SW480 (cell line): ENCODE measurements around the gene SRM.
"Not testable (repeated sequence)": the region's sequence is repeated elsewhere in the genome, so short reads cannot be mapped to it uniquely, and the experiment has no call there.

Experiments
- DNase-seq: peaks from one replicate; pipeline ENCODE4 v3.0.0-alpha.2; 2016; ENCODE audit warnings: low spot score

SRM gene

DNA sequence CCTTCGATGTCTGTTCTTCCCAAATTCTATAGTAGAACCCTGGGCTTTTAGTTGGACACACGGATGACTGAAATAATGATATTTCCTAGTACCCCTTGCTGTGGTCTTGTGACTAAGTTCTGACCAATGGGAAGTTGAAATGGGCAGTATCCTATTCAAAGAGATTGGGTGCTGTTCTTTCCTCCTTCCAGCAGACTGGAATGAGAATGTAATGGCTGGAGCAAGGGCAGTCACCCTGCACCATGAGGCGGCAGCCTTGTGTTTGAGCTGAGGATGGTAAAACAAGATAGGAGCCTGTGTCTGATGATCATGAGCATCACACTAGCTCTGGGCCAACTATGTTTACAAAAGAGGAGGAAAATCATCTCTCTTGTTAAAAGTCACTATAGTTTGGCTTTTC lies 5.1 kb upstream of the SRM start:
- no peak for DNase-seq

DNA sequence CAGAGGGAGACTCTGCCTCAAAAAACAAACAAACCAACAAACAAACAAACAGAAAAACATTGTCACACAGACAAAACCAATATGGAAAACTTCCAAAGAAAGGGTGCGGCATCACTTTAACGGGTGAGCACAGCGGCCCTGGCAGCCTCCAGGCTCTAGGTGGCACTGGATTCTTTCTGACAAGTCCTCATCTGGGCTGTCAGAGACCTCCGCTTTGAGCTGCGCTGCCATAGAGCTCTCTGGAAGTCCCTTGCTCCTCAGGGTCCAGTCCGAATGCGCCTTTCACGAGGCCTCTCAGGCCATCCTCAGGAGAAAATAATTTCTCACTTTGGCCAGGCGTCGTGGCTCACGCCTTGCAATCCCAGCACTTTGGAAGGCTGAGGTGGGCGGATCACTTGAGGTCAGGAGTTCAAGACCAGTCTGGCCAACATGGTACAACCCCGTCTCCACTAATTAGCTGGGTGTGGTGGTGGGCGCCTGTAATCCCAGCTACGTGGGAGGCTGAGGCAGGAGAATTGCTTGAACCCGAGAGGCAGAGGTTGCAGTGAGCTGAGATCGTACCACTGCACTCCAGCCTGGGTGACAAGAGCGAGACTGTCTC lies 4.2 kb upstream of the SRM start:
- peak; percentile 38 for DNase-seq

DNA sequence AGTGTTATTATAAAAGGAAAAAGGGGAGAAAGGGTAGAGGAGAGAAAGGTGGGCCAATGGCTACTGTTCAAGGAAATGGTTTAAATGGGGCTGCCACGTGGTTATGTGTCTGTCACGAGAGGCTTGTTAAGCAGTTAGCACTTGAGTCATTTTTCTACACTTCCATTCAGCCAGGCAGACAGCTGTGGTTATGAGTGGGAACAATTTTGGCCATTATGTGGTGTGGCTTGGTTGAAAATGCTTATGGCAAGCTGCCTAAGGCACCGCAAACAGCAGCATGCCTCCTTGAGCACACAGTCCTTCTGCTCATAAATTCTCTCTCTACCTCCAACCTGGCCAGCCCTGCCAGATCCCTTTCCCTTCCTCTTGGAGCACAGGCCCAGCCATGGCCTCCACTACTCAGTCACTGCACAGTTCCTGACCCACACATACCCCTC lies 3.2 kb upstream of the SRM start:
- peak; percentile 38 for DNase-seq

DNA sequence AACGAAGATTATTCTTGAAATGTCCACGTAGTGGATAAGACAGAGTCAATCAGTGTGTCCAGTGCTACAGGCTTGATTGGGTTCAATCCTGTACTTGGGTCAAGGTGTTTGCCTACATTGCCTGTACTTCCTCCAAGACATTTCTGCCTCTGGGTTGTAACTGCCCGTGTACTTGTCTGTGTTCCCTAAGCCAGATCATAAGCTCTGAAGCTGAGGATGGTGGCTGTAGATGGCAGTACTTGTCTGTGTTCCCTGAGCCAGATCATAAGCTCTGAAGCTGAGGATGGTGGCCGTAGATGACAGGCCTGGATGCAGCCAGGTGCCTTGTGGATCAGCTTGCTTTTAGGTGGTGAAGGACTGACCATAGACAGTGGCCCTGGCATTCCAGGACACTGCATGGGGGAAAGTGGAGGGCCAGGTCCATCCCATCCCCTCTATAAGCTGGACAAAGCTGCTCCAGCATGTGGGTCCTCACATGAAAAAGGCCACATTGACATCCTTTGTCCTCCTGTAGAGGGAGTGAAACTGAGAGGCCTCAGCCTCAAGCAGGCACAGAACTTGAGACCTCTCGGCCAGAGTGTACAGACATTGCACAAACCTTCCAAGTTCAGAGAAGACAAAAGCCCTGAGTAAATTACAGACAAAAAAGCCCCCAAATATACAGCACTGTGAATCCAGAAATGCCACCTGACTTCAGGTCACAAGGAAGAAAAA lies 2.0 kb upstream of the SRM start:
- no peak for DNase-seq

DNA sequence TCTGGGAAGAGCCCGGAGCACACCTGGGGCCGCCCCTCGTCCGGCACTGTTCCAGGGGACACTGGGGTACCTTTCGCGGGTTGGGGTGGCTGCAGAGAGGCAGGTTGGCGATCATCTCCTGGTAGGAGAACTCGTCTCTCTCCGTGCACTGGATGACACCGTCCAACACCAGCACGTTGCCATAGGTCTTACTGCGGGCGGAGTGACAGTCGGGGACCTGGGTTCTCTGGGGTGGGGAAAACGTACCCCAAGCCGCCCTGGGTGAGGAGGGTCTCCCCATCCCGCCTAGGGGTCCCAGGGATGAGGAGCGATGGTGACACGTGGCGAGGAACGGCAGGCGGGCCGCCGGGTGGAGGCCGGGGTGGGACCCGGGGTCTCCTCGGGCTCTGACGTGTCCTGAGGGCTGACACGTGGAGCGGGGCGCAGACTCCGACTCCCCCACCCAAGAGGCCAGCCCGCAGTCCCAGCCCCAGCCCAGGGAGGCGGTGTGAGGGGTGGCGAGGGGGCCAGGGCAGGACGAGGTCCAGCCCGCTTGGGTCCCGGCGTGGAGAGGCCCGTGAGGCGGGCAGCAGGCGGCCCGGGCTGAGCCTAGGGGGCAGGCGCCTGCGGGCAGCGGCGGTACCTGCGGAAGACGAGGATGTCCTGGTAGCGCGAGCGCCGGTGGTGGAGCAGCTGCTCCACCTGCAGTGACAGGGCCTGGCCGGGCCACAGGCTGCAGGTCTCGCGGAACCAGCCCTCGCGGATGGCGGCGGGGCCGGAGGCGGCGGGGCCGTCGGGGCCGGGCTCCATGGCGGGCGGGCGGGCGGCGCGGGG lies 457 bp downstream of the SRM start:
- DNase-seq = peak; percentile 53

DNA sequence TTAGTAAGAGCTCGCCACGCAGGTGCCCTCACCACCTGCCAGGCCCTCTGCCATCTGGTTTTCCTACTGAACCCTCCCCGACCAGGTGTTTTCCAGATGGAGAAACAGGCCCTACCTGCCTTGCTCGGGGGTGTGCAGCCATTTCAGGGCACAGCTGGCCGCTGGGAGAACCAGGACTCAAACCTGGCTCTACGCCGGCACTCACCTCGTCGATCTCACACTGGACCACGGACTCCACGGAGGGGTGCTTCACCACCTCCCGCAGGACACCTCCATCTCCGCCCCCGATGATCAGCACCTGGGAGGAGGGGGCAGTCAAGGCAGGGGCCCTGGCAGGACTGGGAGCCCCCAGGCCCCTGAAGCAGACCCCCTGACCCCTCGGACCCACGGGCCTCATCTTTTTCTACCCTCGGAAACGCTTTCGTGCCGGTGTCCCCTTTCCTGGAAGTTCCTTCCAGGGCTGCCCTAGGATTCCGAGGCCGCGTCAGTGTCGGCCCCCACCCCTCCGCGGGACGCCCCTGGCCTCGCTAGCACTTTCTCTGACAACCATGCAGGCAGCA lies 1.1 kb downstream of the SRM start:
- no peak for DNase-seq

DNA sequence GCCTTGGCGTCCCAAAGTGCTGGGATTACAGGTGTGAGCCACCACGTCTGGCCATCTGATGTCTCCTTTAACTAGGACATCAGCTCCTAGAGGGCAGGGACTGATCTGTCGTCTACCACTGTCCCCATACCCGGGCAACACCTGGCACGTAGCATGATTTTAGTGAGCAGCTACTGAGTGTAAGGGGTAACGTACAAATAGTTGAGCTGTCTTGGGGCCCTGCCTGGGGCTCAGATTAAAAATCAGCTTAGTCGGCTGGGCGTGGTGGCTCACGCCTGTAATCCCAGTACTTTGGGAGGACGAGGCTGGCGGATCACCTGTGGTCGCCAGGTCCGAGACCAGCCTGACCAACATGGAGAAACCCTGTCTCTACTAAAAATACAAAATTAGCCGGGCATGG lies 1.8 kb downstream of the SRM start:
- DNase-seq = no peak

DNA sequence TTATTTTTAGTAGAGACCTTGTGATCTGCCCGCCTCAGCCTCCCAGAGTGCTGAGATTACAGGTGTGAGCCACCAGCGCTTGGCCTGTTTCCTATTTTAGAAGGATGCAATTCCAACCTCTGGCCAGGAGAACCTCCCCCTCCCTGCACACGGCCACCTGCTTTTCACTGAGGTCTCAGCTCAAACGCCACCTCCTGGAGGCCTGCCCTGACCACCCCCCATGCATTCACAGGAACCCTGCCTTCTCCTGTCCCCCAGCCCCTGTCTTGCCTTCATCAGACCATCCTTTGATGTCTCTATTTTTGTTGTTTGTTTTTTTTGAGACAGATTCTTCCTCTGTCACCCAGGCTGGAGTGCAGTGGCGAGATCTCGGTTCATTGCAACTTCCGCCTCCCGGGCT lies 2.3 kb downstream of the SRM start:
- no peak for DNase-seq

DNA sequence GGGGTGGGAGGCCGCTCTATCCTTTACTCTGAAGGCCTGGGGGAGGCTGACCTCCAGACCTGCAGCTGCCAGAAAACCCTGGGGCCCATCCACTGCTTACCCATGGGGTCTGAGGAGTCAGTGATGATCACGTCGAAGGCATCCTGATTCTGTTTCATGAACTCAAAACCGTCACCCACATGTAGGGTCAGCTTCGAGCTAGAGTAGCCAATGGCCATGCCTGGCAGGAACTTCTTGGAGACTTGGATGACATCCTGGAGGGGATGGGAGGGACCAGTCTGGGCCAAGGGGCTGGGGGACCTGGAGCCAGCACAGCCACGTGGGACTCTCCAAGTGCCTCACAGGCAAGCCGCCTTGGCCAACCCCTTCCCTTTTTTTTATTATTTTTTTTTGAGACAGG lies 3.3 kb downstream of the SRM start:
- DNase-seq = no peak

DNA sequence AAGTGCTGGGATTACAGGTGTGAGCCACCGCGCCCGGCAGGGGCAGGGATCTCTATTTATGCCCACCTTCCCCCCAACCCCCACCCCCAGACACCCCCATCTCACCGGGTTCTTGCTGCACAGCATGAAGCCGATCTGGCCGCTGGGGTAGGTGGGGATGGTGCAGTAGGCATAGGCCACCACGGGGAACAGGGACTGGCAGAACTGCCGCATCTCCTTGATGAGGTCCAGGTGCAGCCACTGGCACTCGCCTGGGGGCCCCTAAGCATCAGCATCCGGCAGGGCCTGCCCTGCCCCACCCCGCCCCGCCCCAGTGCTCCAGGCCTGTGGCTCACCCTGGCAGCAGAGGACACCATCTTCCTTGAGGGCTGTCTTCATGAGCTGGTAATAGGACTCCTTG lies 4.1 kb downstream of the SRM start:
- DNase-seq = no peak

DNA sequence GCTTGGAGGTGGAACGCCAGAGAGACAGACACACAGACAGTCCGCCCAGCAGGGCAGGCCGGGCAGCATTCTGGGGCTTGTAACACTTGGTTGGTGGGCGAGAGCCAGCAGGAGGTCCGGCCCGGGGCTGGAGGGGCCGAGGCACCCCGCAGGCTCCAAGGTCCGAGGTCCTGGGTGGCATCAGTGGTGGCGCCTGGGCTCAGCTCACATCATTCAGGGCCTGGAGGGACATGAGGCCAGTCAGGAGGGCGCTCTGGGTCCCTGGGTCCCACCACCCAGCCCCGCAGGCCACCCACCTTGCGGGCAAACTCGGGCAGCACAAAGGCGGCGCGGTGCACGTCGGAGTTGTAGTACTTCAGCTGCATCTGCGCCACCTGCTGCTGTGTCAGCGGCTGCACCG lies 5.2 kb downstream of the SRM start:
- DNase-seq = no peak

DNA sequence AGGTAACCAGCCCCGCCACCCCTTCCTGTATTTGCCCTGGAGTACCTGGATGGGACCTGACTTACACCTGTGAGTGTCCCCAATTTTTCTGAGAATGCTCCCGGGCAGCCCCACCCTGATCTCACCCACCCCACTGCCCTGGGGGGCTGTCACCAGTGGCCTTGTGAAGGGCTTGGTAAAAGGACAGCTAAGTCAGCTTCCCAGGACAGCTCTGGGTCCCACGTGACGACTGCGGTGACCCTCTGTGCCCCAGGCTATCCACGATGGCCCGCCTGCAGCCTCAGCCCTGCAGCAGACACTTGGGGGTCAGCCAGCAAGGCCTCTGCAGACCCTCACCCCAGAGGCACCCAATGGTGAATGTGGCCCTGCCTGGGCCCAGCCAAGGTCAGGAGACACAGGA lies 5.6 kb downstream of the SRM start:
- no peak for DNase-seq

DNA sequence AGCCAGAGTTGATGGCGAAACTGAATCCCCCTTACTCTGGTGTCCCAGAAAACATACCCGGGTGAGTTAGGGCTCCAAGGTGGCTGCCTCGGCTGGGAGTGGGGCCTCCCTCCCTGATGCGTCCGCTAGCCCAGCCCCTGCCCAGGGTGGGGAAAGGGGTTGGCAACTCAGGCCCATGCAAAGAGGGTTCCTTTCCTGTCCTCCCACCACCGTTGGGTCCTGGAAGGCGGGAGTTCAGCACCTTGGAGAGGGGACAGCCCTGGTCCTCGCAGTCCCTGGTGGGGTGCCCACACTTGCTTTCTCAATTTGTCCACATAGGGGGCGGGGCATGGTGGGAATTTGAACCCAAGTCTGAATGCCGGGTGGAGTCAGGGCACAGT lies 6.1 kb downstream of the SRM start:
- DNase-seq = no peak

DNA sequence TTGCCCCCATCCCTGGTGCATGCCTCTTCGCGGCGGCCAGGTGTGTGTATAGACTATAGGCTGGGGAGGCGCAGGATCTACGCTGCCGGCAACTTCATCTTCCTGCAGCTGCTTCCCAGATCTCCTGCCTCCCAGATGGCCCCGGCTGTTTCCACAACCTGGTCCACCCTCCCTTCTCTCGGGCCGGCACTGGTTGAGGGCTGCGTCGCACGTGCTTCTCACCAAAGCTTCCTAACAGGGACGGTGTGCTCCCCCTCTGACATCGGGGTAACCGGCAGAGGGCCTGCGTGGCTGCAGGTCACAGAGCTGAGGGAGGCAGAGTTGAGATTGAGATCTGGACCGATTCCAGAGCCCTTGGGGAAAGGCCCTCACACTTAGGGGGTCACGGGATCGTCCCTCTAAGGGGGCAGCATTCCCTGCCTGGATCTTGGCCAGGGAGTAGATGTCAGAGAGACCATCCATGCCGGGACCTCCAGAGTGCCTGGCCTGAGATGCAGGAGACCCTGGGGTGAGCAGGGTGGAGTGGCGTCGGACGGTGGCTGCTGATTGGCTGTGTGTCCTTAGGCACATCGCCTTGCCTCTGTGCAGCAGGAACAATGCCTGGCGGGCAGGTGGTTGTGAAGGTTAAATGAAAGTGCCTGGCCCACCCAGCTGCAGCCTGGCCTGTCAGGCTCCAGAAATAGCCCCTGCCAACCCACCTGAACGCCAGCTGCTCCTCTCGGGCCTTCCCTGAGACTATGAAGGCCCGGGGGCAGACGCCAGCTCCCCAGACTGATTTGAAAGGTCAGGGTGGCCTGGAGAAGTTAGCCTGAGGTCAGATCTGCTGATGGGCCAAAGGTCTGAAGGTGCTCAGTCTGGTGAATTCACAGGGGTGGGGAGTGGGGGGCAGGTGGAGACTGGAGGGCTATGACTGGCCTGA lies 6.7 kb downstream of the SRM start:
- DNase-seq = no peak

DNA sequence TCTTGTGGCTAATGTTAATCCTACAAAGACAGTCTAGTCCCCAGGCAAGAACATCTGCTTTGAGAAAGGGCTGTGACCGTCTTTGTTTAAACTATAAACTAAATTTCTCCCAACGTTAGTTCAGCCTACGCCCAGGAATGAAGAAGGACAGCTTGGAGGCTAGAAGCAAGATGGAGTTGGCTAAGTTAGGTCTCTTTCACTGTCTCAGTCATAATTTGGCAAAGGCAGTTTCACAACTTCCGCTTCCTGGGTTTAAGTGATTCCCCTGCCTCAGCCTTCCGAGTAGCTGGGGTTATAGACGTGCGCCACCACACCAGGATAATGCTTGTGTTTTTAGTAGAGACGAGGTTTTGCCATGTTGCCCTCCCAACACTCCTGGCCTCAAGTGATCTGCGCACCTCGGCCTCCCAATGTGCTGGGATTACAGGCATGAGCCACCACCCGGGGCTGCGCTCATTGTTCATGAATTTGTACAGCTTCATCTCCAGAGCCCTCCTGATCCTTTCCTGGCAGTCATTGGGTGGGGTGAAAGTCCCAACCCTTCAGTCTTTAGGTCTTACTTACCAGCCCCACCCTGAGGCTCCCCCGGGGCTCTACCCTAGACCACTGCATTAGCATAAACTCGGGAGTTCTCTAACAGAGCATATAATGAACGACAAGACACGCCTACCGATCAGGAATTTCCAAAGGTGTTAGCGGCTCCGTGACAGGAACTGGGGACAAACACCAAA lies 7.9 kb downstream of the SRM start:
- DNase-seq = no peak

DNA sequence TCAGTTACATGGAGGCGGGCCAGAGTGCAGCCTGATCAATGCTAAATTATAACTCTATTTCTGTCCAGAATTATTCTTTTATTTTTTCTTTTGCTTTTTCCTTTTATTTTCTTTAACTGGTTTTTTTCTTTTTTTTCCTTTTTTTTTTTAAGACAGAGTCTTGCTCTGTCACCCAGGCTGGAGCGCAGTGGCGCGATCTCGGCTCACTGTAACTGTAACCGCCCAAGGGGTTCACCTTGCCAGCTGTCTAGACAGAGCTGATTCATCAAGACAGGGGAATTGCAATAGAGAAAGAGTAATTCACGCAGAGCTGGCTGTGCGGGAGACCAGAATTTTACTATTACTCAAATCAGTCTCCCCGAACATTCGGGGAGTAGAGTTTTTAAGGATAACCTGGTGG lies 8.7 kb downstream of the SRM start:
- DNase-seq = not testable (repeated sequence)

DNA sequence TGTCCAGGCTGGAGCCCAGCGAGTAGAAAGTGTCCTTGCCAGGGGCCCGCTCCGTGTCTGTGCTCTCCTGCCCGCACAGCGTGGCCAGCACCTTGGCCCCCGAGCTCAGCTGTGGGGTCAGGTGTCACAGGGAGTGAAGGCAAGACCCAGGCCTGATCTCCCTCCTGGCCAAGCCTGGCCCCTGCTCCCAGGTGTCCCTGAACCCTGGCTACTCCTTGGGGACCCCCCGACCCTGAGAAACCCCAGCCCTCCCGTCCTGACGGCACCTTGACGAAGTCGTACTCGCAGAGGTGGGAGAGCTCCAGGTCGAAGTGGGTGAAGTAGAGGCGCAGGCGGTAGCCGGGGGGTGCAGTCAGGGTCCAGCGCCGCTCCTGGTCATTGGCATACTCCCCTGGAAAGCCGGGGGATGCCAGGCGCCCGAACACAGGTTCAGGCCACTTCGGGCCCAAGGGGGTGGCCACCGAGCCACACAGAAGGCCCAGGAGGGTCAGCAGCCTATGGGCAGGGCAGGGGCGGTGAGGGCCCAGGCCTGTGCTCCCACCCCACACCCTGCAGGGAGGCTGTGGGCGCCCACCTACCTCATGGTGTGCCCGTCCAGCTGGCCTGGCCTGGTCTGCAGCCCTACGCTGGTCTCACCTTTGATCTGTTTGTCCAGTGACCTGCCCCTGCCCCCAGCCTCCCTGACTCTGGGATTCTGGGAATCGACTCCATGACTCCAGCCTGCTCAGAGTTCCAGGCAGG lies 13.0 kb downstream of the SRM start, which contains the start of gene MASP2:
MASP2 (minus strand) TSS at position 615 of the 741 bp plus-strand sequence; CDS start at position 583, 32 bp downstream.
- DNase-seq = no peak

DNA sequence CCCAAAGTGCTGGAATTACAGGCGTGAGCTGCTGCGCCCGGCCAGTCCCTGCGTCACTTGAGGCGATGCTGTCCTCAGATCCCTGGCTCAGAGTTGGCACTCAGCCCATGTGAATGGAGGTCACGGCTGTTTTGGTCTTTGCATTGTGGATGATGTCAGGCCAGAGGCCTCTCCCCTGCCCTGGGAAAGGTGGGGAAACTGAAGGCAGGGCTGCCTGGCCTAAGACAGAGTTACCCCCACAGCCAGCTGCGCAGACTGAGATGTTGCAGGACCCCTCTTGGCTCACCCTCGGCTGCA lies 13.6 kb downstream of the SRM start:
- no peak for DNase-seq

DNA sequence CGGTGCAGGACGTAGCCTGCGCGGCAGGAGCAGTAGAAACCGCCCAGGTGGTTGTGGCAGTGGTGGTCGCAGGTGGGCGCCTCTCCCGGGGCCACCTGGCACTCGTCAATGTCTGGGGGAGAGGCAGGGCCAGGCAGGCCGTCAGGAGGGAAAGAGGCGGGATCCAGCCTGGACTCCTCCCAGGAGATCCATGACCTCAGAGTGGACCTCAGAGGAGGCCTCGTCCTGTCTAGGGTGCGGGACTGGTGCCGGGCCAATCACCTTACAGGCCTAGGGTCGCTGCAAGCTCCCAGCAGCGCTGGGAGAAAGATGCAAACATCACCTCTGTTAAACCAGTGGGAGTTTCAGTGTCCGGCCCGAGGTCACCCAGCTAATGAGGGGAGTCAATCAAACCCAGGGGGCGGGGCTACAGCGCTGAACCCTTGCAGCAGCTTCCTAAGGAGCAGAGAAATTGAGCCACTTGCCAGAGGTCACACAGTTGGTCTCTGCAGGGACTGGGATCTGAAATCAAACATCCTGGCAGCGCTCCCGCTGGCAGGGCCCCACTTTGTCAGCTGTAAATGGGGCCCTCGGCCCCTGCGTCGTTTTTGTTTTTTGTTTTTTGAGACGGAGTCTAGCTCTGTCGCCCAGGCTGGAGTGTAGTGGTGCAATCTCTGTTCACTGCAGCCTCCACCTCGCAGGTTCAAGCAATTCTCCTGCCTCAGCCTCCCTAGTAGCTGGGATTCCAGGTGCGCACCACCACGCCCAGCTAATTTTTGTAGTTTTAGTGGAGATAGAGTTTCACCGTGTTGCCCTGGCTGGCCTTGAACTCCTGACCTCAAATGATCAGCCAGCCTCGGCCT lies 14.2 kb downstream of the SRM start:
- DNase-seq = no peak
